Effector CD8-positive, alpha-beta T cell (primary cell): Measurements from ENCODE around the gene ZBP1.

ENCODE experiments used
- DNase-seq: peaks from one replicate; lab custom pipeline; 2025; lab: John Stamatoyannopoulos, UW

Gene ZBP1

GRCh38 chr20:57658447-57658832, 38.2 kb upstream of the ZBP1 start:
- DNase-seq = no peak

- peak; percentile 22 for DNase-seq
Observed at GRCh38 chr20:57657535-57658446, 37.6 kb upstream of the ZBP1 start.

- DNase-seq = no peak
Observed at GRCh38 chr20:57656821-57657534, 36.8 kb upstream of the ZBP1 start.

DNA sequence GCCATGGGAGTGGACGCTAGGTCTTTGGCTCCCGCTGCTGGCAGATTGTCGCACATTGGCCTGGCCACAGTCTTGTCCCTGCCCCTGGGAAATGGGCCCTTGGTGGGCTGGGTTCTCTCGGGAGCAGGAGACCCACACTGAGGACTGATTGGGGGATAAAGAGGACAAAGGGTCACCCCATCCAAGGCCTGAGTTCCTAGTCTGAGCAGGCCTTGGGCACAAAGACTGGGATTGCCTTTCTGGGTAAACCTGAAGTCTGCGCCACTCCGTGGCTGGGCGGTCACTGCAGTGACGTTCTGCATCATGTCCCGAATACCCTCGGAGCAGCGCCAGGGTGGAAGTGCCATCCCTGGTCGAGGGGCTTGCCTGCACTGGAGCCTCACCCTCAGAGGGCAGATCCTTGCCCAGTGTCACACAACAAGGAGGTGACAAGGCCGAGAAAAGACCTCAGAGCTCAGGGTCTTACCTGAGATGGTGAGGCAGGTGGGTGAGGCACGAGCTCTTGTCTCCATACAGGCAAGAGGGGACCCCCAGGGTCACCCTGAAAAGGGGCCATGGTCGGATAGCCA, 36.1 kb upstream of the ZBP1 start:
- DNase-seq = no peak

GRCh38 chr20:57655809-57656155, 35.6 kb upstream of the ZBP1 start:
- no peak for DNase-seq

DNA sequence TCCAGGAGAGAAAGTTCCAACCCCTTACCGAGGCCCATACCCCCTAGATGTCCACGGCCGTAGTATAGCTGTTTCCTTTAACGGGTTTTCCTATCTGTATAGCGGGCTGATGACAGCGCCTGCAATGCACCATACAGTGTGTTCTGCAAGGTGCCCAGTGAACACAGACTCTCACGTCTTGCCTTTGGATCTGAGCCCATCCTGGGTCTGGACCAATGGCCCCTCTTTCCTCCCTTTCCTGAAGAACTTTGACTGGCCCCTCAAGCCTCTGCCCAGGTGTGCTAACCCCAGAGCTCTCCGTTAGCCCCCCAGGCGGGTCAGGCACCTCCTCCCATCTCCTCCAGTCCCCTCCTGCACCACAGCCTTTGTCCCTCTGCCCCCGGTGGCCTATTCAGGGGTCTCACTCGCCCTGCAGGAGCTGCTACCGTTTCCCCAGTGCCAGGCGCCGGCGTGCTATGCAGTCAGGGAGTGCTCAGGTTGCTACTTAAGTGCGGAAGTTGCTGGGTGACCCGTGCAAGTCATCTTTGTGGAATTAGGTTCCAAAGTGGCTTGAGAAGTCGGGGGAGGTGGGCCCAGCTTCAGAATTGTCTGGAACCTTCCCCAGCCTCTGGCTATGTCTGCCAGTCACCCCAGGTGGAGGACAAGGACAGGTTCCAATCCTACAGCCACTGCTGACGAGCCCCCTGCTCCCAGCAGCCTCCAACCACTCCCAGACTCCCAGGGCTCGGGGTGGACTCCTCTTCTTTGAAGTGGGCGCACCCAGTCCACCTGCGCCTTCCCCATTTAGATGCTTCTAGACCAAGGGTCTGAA, 35.0 kb upstream of the ZBP1 start:
- DNase-seq = no peak

GRCh38 chr20:57654363-57654997, 34.3 kb upstream of the ZBP1 start:
- DNase-seq = peak; percentile 40

DNA sequence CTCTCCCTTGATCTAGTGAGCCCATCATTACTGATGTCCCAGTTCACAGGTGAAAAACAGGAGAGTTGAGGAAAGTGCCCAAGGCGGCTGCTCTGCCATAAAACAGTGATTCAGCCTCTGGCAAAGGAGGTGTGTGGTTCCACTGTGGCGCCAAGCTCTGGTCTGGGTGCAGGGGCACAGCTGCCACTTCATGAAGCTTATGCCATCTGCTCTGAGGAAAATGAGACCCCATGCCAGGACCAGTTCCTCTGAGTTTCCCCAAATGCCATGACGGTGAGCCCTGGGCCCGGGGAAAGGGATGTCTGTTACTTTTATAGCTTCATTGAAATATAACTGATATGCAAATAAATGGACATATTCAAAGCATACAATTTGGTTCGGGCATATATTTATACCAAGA, 33.7 kb upstream of the ZBP1 start:
- no peak for DNase-seq

GRCh38 chr20:57653546-57653900, 33.3 kb upstream of the ZBP1 start:
- DNase-seq = no peak

DNA sequence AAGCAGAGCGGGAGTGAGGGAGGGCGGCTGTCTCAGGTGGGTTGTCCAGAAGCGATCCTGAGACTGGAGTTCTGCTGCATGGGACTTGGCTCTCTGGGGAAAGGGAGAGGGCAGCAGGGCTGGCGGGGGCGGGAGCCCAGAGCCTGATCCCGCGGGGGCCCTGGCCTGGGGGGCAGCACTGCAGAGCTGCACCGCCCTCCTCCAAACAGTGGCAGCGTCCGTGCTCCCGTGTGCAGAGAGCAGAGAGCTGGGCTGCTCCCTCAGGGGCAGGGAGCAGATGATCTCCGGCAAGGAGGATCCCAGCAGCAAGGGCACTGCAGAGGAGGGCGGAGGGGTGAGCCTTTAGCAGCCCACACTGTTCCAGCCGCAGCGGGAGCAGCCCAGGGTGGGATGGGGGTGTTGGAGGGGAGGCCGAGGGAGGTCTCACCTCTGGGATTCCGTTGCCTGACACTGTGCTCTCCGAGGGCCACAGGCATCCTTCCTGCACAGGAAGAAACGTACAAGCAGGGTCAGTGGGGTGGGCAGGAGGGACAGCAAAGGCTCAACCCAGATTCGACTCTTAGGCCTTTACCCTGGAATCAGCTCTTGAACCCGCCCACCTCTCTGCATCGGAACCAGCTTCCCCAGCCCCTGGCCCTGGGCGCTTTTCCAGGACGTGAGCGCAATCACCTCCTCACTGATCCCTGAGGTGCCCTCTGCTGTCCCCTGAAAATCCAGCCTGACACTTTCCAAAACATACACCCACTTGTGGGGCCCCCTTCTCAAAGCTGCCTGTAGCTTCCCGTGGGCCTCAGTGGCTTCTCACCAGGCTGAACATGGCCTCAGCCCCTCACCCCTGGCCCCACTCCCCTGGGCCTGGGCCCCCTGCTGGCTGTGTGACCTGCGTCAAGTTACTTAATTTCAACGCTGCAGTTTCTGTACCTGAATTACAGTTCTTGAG, 32.6 kb upstream of the ZBP1 start:
- no peak for DNase-seq

GRCh38 chr20:57651881-57652605, 31.8 kb upstream of the ZBP1 start:
- DNase-seq = no peak

GRCh38 chr20:57650756-57651483, 30.7 kb upstream of the ZBP1 start:
- DNase-seq = no peak

- no peak for DNase-seq
Observed at GRCh38 chr20:57650266-57650665, 30.0 kb upstream of the ZBP1 start.

DNA sequence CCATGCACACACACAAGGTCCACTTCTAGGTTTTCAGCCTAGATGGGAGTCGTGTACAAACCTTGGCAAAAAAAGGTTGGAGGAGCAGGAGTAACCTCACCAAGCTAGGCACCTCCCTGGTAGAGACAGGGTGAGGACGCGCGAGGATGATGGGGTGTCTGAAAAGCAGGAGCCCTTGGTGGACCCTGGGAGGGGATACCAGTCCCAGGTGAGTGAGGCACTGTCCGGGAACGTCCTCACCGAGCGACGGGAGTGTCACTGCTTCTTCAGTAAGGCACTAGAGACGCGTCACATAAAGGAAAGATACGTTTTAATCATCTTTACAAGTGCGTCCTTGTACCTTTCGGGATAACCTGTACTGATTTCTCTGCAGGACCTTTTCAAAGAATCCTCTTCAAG, 29.4 kb upstream of the ZBP1 start:
- DNase-seq = no peak

DNA sequence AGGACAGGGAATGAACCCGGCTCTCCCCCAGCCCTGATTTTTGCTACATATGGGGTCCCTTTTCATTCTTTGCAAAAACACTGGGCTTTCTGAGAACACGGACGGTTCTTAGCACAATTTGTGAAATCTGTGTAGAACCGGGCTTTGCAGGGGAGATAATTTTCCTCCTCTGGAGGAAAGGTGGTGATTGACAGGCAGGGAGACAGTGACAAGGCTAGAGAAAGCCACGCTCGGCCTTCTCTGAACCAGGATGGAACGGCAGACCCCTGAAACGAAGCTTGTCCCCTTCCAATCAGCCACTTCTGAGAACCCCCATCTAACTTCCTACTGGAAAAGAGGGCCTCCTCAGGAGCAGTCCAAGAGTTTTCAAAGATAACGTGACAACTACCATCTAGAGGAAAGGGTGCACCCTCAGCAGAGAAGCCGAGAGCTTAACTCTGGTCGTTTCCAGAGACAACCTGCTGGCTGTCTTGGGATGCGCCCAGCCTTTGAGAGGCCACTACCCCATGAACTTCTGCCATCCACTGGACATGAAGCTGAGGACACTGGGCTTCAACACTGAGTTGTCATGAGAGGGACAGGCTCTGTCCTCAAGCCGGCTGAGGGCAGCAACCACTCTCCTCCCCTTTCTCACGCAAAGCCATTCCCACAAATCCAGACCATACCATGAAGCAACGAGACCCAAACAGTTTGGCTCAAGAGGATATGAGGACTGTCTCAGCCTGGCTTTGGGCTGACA, 28.8 kb upstream of the ZBP1 start:
- DNase-seq = no peak

- DNase-seq = no peak
Observed at GRCh38 chr20:57647933-57648785, 27.9 kb upstream of the ZBP1 start.
